ENCODE data around the gene SKI.

Gene SKI

GRCh38 chr1:2352341-2352896, 124.3 kb downstream of the SKI start:
- no peak for DNase-seq (ENCODE audit: low read depth)

GRCh38 chr1:2352897-2353550, 124.9 kb downstream of the SKI start:
- DNase-seq (ENCODE audit: low read depth) = no peak

- no peak for DNase-seq (ENCODE audit: low read depth)
Observed at GRCh38 chr1:2353551-2354438, 125.7 kb downstream of the SKI start.

GRCh38 chr1:2354511-2355372, 126.6 kb downstream of the SKI start:
- DNase-seq (ENCODE audit: low read depth) = no peak

- no peak for DNase-seq (ENCODE audit: low read depth)
Observed at GRCh38 chr1:2355373-2356261, 127.5 kb downstream of the SKI start.

GRCh38 chr1:2356401-2356800, 128.3 kb downstream of the SKI start:
- no peak for DNase-seq (ENCODE audit: low read depth)

GRCh38 chr1:2356911-2357845, 129.1 kb downstream of the SKI start:
- no peak for DNase-seq (ENCODE audit: low read depth)

GRCh38 chr1:2358072-2358471, 130.0 kb downstream of the SKI start:
- DNase-seq (ENCODE audit: low read depth) = no peak

- no peak for DNase-seq (ENCODE audit: low read depth)
Observed at GRCh38 chr1:2358651-2359640, 130.8 kb downstream of the SKI start.

Data from activated T-helper 9 cell treated with anti-CD3 and anti-CD28 coated beads, Interleukin-2, amount 50 U/mL, for 16 hours (primary cell).